Stimulated activated effector memory CD8-positive, alpha-beta T cell treated with anti-CD3 and anti-CD28 coated beads, Interleukin-12 subunit alpha, Interleukin-12 subunit beta, amount 100 ng/mL, for 72 hours (primary cell): ENCODE results near the gene CAMSAP2.

Experiments
- ATAC-seq: fragments of 150-1000 bp; cut with Tn5 transposase; 2 replicates; pipeline ENCODE4 v1.10.0; 2021
- DNase-seq, 2 donors: peaks; one replicate each; pipeline ENCODE4 v3.0.0; 2021 to 2022; ENCODE audit warnings: low spot score in 2 of 2
- H3K27ac Mint-ChIP-seq: one replicate; pipeline ENCODE4 v1.8.0; 2022; ENCODE audit warnings: mild to moderate bottlenecking, mixed read lengths
- H3K36me3 Mint-ChIP-seq: one replicate; pipeline ENCODE4 v1.8.0; 2022; ENCODE audit warnings: mild to moderate bottlenecking, mixed read lengths
- H3K4me1 Mint-ChIP-seq: one replicate; pipeline ENCODE4 v1.8.0; 2022; ENCODE audit warnings: mixed read lengths
- H3K4me3 Mint-ChIP-seq: one replicate; pipeline ENCODE4 v1.8.0; 2022; ENCODE audit warnings: mild to moderate bottlenecking, mixed read lengths
- H3K9me3 Mint-ChIP-seq: one replicate; pipeline ENCODE4 v1.8.0; 2022; ENCODE audit warnings: mixed read lengths

The CAMSAP2 gene, protein sequence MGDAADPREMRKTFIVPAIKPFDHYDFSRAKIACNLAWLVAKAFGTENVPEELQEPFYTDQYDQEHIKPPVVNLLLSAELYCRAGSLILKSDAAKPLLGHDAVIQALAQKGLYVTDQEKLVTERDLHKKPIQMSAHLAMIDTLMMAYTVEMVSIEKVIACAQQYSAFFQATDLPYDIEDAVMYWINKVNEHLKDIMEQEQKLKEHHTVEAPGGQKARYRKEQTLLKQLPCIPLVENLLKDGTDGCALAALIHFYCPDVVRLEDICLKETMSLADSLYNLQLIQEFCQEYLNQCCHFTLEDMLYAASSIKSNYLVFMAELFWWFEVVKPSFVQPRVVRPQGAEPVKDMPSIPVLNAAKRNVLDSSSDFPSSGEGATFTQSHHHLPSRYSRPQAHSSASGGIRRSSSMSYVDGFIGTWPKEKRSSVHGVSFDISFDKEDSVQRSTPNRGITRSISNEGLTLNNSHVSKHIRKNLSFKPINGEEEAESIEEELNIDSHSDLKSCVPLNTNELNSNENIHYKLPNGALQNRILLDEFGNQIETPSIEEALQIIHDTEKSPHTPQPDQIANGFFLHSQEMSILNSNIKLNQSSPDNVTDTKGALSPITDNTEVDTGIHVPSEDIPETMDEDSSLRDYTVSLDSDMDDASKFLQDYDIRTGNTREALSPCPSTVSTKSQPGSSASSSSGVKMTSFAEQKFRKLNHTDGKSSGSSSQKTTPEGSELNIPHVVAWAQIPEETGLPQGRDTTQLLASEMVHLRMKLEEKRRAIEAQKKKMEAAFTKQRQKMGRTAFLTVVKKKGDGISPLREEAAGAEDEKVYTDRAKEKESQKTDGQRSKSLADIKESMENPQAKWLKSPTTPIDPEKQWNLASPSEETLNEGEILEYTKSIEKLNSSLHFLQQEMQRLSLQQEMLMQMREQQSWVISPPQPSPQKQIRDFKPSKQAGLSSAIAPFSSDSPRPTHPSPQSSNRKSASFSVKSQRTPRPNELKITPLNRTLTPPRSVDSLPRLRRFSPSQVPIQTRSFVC (N-terminal part only)

DNA sequence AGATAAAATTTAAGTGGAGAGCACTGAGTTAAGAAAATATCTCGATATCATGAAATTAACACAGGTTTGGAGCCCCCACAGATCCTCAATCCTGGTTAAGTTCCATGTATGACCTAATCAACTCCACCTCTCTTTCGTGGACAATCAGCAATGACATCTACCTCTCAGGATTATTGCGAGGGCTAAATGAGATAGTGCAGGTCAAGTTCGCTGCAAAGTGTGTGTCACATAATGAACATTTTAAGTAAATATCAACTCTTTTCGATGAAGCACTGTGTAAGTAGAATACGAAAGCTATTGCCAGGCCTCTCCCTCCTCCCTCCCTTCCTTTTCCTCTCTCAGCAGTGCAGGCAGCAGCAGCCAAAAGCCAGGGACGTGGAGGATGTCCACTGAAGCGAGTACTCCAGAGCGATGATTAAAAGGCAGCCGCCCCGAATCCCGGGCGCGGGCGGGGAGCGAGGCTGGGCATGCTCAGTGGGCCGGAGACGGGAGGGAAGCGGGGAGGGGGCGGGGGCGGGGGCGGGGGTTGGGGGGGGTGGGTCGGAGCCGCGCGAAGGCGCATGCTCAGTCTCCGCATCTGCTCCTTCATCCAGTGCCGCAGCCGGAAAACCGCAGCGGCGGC, at the start of gene CAMSAP2:
CAMSAP2 (plus strand) TSS at position 567 of the 622 bp plus-strand sequence. CDS start 935 bp downstream, outside the sequence.
- H3K36me3 Mint-ChIP-seq = peaks cover 4% of the 10 kb centered on the region
- no peaks in the 10 kb centered on the region for H3K9me3 Mint-ChIP-seq
- peaks cover 21% of the 10 kb centered on the region for H3K4me1 Mint-ChIP-seq
- peak; percentile 42 for ATAC-seq
- DNase-seq = peak in 1 of 2 donors; percentile 41
- H3K4me3 Mint-ChIP-seq = peak within 1 kb of the TSS; percentile 84
- peak within 1 kb of the TSS; percentile 86 for H3K27ac Mint-ChIP-seq

DNA sequence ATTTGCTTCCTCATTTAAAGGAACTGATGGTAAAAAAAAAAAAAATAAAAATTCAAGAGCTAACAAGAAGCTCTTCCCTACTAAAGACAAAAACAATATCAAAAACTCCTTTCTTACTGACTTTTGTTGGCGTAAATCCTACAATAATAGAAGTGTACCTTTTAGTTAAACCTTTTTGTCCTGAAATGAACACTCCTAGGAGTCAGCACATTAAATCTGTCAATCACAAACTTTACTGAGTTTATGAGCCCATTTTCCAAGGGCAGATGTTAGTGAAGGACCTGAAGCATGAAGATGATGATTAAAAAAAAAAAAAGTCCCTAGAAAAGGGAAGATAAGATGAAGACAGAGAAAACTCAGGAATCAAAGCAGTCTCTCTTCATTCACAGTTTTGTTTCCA, 46.4 kb upstream of the CAMSAP2 start:
- ATAC-seq (no peak), DNase-seq (no peak)
- Mint-ChIP-seq H3K4me3 (no peak overlapping the region), H3K4me1 (no peaks in the 10 kb centered on the region), H3K9me3 (no peaks in the 10 kb centered on the region), H3K36me3 (no peaks in the 10 kb centered on the region), H3K27ac (no peak overlapping the region)

DNA sequence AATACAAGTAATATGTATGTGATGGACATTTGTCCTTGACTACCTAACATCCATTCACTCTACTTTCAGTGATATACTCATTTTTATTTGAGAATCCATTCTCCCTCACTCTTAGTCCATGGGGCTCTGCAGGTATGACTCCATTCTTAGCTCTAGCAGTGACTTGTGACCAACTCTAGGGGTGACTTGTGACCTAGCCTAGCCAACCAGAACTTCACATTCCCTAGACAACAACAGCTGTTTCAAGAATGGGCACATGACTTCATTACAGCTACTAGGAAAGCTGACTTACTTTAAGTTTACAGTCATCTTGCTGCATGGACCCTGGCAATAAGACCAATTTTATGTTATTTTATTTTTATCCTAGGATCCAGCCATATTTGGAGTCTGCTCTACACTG, 45.4 kb upstream of the CAMSAP2 start:
- no peak for DNase-seq
- H3K4me3 Mint-ChIP-seq = no peak overlapping the region
- no peaks in the 10 kb centered on the region for H3K4me1 Mint-ChIP-seq
- no peak overlapping the region for H3K27ac Mint-ChIP-seq
- no peaks in the 10 kb centered on the region for H3K36me3 Mint-ChIP-seq
- peak; percentile 54 for ATAC-seq
- no peaks in the 10 kb centered on the region for H3K9me3 Mint-ChIP-seq

DNA sequence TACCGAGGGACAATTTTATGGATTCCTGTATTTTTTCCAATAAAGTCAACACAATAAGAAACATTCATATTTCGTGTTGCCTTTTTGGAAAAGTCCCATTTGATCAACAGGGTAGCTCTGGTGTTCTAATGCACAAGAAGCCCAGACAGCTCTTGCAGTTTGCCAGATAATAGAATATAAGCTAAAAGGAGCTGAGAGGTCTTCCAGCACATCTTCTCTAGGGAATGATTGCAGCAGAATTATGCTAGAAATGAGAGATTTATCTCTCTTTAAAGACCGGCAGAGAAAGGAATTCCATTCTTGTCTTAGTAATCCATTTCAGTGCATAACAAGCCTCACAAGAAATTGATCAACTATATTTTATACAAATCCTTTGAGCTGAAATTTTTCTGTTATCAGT, 44.0 kb upstream of the CAMSAP2 start:
- Mint-ChIP-seq H3K36me3 (no peaks in the 10 kb centered on the region), H3K27ac (no peak overlapping the region), H3K9me3 (no peaks in the 10 kb centered on the region), H3K4me3 (no peak overlapping the region), H3K4me1 (no peaks in the 10 kb centered on the region)
- ATAC-seq = no peak
- DNase-seq = no peak

DNA sequence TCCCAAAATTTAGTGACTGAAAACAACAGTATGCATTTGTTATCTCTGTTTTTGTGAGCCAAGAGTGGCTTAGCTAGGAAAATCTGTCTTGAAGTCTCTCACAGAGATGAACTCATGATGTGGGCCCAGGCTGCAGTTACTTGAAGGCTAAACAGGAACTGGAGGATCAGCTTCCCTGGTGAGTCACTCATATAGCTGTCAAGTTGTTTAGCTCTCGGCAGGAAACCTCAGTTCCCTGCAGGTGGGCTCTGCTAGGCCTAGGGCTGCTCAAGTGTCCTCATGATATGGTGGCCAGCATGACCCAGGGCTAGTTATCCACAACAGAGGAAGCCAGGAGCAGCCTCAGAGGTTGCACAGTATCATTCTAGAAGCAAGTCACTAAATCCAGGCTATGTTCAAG, 38.8 kb upstream of the CAMSAP2 start:
- no peaks in the 10 kb centered on the region for H3K9me3 Mint-ChIP-seq
- no peaks in the 10 kb centered on the region for H3K36me3 Mint-ChIP-seq
- DNase-seq = no peak
- no peak overlapping the region for H3K27ac Mint-ChIP-seq
- H3K4me1 Mint-ChIP-seq = no peaks in the 10 kb centered on the region
- no peak overlapping the region for H3K4me3 Mint-ChIP-seq
- peak; percentile 31 for ATAC-seq

DNA sequence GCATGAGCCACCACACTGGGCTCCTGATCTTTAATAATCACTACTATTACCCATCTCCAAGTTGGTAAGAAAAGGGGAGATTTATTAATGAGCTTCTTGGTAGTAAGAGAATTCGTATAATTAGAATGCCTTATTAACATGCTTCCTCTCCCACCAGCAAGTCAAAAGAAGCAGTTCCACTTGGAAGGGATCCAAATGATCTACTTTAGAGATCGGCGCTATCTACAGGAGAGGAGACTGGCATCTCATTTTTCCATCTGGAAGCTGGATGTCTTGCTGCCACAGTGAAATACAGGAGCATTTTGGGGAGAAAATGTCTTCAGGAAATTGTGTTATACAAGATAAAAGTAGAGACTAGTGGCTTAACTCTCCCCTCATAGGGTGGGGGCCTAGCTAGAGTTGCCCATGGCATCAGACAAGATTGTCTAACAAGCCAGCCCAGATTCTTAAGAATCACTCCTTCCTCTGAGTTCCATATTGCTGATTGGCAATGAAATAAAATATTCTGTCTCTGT, 33.6 kb upstream of the CAMSAP2 start:
- Mint-ChIP-seq H3K9me3 (no peaks in the 10 kb centered on the region), H3K27ac (no peak overlapping the region), H3K36me3 (no peaks in the 10 kb centered on the region), H3K4me1 (no peaks in the 10 kb centered on the region), H3K4me3 (no peak overlapping the region)
- DNase-seq (no peak), ATAC-seq (no peak)

DNA sequence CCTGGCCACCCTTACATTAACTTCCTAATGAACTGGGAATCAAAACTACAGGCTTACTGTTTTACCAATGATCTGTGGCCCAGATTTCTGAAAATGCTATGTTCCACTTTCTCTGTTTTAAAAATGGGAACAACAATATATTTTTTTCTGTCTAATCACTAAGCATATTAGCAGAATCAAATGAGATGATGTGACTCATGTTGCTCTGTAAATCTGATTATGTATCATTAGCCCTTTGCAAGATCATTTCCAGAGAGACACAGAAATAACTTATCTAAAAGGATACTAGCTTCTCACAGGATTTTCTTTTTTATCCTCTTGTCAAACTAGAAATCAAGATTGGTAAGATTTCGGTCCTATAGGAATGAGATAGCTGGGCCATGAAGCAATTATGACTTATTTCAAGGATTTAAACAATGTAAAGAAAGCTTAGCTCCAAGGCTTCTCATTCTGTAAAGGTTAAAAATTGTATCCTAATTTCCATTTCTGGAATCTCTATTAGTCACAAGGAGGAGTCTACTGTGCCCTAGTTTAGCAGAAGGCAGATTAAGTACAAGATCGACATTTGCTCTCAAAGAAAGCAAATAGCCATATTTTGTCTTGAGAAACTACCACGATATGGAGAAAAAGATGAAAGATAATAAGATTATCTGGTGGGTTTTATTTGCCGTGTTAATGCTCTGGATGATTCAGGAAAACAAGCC, 32.4 kb upstream of the CAMSAP2 start:
- Mint-ChIP-seq H3K36me3 (no peaks in the 10 kb centered on the region), H3K4me1 (no peaks in the 10 kb centered on the region), H3K27ac (no peak overlapping the region), H3K4me3 (no peak overlapping the region), H3K9me3 (no peaks in the 10 kb centered on the region)
- DNase-seq (no peak), ATAC-seq (no peak)

DNA sequence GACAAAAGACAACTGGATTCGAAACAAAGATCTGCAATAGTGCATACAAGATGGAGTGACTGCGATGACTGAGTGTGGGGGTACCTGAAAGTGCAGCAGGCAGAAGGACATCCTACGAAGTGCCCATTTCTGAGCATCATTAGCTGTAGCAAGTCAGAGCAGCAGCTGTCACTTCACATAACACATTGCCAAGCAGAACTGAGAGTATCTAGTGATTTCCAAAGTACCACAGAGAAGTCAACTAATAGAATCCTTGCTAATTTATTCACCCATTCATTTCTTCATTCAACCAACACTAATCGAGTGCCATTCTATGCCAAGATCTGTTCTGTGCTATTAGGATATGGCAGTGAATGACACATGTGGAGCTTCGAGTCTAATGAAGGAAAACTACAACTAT, 31.6 kb upstream of the CAMSAP2 start:
- H3K4me1 Mint-ChIP-seq = no peaks in the 10 kb centered on the region
- H3K4me3 Mint-ChIP-seq = no peak overlapping the region
- H3K27ac Mint-ChIP-seq = no peak overlapping the region
- H3K9me3 Mint-ChIP-seq = no peaks in the 10 kb centered on the region
- DNase-seq (no peak), ATAC-seq (no peak)
- no peaks in the 10 kb centered on the region for H3K36me3 Mint-ChIP-seq

DNA sequence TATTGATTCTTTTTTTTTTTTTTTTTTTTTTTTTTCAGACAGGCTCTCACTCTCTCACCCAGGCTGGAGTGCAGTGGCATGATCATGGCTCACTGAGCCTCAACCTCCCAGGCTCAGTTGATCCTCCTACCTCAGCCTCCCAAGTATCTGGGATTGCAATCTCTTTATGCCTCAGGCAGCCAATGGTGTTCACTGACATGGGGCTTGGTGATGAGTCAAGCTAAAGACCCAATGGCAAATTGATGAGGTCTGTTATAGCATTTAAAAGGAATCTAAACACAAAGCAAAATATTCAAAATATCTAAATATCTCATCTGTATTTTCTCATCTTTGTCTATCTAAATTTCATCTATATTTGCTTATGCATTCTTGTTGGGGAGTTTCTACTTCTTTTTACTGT, 30.5 kb upstream of the CAMSAP2 start:
- no peak for DNase-seq
- no peak overlapping the region for H3K27ac Mint-ChIP-seq
- no peaks in the 10 kb centered on the region for H3K4me1 Mint-ChIP-seq
- H3K36me3 Mint-ChIP-seq = no peaks in the 10 kb centered on the region
- no peak for ATAC-seq
- no peaks in the 10 kb centered on the region for H3K9me3 Mint-ChIP-seq
- no peak overlapping the region for H3K4me3 Mint-ChIP-seq

DNA sequence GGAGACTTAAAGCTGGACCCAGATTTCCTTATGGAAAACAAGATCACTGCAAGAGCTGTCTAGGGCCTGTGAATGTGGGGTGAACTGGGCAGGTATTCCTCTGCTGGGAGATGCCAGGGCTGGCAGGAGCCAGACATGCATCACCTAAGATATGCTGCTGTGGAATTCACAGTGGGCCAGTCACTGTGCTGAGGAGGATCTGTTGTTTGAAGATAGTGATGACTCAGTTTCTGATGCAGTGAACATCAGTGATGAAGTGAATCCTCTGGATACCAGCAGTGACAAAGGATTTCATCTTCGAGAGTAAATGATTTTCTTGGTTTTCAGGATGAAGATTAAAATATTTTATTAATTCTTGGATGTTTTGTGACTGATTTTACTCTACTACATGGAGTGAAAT, 29.9 kb upstream of the CAMSAP2 start:
- no peaks in the 10 kb centered on the region for H3K4me1 Mint-ChIP-seq

DNA sequence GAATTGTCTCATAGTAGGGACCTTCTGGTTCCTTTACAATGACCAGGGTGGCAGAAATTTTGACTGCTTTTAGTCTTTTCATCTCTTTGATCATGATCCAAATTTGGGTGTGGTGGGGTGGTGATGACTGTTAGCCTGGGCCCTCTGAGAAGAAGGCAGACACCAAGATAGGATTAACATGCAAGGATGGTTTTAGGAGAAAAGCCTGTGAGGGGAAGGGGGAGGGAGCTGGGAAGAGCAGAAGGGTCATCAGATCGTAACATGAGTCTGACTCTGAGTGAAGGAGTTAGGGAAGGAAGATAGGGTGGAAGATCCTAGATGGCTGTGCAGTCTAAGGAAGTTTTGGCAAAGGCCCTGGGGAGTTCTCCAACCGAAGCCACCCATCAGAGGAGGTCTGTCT, 28.5 kb upstream of the CAMSAP2 start:
- ATAC-seq (no peak), DNase-seq (no peak)
- no peak overlapping the region for H3K4me3 Mint-ChIP-seq
- no peaks in the 10 kb centered on the region for H3K9me3 Mint-ChIP-seq
- H3K36me3 Mint-ChIP-seq = no peaks in the 10 kb centered on the region
- H3K4me1 Mint-ChIP-seq = no peaks in the 10 kb centered on the region
- peak overlapping the region; percentile 67 for H3K27ac Mint-ChIP-seq

More for the DNA sequence above, 29.9 kb upstream of the CAMSAP2 start:
- Mint-ChIP-seq H3K27ac (no peak overlapping the region), H3K9me3 (no peaks in the 10 kb centered on the region), H3K4me3 (no peak overlapping the region), H3K36me3 (no peaks in the 10 kb centered on the region)
- DNase-seq (no peak), ATAC-seq (no peak)

DNA sequence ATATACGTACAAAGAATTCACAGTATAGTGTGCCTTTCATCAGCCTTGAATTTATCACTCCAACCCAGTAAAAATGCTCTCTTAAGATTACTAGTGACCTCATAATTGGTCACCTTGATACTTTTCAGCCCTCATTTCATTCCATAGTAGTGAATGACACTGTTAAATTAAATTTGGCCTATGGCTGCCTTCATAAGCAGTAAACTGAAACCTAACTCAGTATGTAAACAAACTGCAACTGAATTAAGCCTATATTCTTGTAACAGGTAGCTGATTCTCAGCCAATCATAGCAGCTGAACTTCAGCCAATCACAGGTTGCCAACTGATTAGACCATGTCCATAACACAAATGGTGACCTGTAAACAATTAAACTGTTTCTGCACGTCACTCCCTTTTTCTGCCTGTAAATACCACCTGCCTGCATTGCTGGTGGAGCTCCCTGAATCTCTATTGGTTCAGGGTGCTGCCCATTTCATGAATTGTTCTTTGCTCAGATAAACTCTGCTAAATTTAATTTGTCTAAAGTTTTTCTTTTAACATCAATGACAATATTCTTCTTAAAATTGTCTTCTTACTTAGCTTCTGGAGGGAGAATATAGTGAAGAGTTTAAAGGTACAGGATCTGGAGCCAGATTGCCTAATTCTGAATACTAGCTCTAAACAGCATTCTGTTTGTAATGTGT, 24.0 kb upstream of the CAMSAP2 start:
- Mint-ChIP-seq H3K27ac (no peak overlapping the region), H3K9me3 (no peaks in the 10 kb centered on the region), H3K4me3 (no peak overlapping the region), H3K36me3 (no peaks in the 10 kb centered on the region), H3K4me1 (no peaks in the 10 kb centered on the region)
- DNase-seq = no peak
- no peak for ATAC-seq

DNA sequence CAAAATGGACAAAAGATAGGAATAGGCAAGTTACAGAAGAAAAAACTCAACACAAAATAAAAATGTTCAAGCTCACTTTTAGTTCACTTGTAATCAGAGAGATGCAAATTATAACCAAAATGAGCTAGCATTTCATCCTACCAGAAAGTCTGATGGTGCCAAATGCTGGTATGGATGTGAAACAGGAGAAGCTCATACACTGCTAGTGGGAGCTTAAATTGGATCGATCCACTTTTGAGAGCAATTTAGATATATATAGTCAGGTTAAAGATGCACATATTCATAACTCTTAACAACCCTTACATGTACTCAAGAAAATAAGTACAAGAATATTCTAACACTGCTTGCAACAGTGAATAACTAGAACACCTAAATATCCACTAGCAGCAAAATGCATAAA, 18.5 kb upstream of the CAMSAP2 start:
- H3K4me1 Mint-ChIP-seq = no peaks in the 10 kb centered on the region
- DNase-seq (no peak), ATAC-seq (no peak)
- no peak overlapping the region for H3K27ac Mint-ChIP-seq
- H3K9me3 Mint-ChIP-seq = no peaks in the 10 kb centered on the region
- no peaks in the 10 kb centered on the region for H3K36me3 Mint-ChIP-seq
- no peak overlapping the region for H3K4me3 Mint-ChIP-seq

DNA sequence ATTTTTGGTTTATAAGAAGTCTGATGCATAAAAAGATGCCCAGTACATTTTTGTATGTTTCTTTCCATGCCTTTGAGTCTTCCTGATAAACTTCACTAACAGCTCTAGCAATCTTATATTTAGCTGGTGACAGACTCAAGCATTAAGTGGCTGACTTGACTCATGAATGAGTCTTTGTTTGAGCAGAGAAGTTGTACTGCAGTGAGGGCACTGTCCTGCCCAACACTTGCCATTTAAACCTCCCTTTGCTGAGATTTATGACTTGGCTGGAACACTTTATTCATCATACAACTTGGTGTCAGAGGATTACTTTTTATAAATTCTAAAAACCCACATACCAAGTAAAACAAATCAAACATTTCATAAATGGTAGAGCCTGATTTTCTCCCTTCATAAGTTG, 14.6 kb upstream of the CAMSAP2 start:
- ATAC-seq (peak; percentile 59), DNase-seq (no peak)
- no peaks in the 10 kb centered on the region for H3K36me3 Mint-ChIP-seq
- H3K4me3 Mint-ChIP-seq = no peak overlapping the region
- no peak overlapping the region for H3K27ac Mint-ChIP-seq
- no peaks in the 10 kb centered on the region for H3K9me3 Mint-ChIP-seq
- no peaks in the 10 kb centered on the region for H3K4me1 Mint-ChIP-seq
